GM18498 (cell line): ENCODE data around the gene ABLIM1.

Experiments
- ATAC-seq: cut with Tn5 transposase; IDR thresholded peaks from one replicate; pipeline ENCODE4 v1.9.1; 2021; ENCODE audit warnings: mild to moderate bottlenecking, moderate library complexity; ENCODE audit not compliant: unreplicated experiment

Gene ABLIM1

GRCh38 chr10:114525368-114525949, 132.6 kb downstream of the ABLIM1 start:
- ATAC-seq: no peak

GRCh38 chr10:114523876-114524275, 134.2 kb downstream of the ABLIM1 start:
- no peak for ATAC-seq

DNA sequence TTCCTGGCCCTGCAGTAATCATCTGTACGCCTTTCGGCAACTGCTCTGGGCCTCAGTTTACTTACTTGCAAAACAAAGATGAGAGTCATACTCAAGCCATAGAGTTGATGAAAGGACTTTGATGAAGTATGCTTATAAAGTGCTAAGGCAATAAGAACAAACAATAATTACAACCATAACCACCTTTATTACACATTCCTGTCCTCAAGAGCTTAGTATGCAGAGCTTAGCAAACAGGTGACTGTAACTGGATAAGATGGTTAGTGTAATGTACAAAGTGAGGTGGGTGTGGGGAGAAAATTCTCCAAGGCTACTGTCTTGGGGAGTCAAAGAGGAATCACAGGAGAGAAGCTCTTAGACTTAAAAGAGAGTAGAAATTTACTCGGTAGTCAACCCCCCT, 136.8 kb downstream of the ABLIM1 start:
- no peak for ATAC-seq

DNA sequence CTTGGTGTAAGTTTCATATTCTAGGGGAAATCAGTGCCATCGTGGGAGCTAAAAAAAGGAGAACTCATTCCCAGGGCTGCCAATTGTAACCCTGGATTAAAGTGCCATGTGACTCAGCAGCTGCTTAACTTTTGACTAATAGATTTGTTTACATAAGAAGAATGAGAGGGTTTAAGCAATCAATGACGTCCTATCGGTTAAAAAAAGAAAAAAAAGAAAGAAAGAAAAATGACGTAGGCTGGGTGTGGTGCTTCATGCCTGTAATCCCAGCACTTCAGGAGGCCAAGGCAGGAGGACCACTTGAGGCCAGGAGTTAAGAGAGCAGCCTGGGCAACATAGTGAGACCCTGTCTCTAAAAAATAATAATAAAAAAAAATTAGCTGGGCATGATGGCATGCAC, 137.6 kb downstream of the ABLIM1 start:
- no peak for ATAC-seq

GRCh38 chr10:114519756-114520293, 138.2 kb downstream of the ABLIM1 start:
- no peak for ATAC-seq

GRCh38 chr10:114519306-114519669, 138.8 kb downstream of the ABLIM1 start:
- ATAC-seq: no peak

DNA sequence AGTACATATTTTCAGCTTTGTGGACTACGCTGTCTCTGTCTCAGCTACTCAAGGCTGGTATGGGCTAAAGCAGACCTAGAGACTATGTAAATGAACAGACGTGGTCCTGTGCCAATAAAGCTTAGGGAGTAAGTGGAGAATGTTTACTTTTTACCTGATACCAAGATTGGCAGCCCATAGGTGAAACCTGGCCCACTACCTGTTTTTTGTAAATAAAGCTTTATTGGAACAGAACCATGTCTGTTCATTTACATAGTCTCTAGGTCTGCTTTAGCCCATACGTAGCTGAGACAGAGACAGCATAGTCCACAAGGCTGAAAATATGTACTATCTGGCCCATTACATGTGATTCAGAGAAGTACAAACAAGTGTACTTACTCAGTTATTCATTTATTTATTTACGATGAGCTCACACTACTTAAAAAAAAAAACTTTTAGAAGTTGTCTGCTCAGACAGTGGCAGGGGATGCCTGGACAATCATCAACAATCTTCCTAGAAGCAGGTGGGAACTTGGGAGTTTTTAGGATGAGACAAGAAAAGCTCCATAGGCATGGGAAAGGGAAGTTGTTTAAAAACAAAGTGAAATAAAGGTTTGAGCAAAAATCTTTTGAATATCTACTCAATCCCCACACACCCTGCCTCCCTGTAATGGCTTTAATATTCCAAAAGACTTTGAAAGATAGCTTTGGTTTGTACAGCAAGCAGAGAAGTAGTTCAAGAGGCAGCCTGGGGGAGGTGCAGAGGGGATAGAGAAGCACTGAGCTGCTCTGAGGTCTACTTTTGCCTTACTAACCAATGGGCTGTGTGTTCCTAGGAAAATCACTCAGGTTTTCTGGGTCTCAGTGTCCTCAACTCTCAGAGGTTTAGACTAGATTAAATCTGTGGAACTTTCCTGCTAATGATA, 139.4 kb downstream of the ABLIM1 start:
- no peak for ATAC-seq

DNA sequence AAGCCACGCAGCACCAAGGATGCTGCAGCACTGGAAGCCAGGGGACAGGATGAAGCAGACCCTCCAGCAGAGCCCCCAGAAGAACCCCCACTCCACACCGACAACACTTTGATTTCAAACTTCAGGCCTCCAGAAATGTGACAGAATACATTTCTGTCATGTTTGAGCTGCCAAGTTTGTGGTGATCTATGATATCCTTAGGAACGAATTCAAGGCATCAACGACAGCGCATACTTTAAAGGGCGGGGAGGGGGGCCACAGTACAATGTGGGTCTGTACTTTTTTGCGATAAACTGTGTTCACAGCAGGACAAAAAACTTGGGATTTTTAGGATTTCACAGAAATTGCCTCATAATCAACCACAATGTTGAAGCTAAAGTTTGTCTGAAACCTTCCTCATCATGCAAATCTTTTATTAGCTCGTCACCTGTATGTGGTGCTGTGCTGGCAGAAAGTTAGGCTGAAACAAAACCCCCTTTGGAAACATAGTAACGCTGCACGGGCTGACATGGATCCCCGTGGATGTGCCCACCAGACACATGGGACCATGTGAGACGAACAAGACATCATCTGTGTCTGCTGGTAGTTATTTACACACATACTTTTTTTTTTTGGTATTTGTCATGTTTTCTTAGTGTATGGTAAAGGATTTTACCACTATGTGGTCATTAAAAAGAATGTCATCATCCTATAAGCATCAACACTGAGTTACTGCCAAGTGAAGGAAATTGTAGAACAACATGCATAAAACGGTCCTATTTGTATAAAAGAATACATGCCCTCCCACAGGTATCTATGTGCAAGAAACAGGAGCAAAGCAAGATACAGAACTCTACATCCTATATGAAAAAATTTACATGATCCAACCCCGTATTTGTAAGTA, 140.5 kb downstream of the ABLIM1 start:
- ATAC-seq: no peak

DNA sequence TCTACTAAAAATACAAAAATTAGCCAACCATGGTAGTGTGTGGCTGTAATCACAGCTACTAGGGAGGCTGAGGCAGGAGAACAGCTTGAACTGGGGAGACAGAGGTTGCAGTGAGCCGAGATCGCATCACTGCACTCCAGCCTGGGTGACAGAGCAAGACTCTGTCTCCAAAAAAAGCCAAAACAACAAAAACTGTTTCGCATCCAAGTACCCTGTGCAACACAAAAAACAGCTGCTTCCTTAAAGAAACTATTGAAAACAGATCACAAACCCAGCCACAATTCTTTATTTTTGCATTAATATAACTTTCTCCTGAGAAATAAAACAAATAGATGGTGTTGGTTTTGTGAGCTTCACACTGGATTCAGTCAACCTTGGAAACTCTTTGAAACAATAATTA, 141.7 kb downstream of the ABLIM1 start:
- no peak for ATAC-seq

GRCh38 chr10:114515298-114515914, 142.7 kb downstream of the ABLIM1 start:
- ATAC-seq: no peak

DNA sequence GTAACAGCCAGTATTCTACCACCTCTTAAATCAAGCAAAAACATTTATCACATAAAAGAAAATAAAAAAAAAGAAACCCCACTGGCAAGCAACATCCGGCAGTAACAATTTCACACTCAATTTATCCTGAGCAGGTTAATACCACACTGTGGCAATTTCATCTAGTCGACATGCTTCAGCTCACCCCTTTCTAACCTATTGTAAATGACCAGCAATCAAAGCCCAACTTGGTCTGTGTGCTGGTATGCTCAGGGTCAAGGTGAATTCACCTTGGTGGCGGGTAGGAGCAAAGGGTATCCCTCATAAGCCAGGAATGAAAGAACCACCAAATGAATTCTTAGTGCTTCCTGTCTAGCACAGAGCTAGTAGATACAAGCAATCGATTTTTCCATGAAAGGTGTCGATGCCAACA, 144.7 kb downstream of the ABLIM1 start:
- ATAC-seq: no peak

- no peak for ATAC-seq
Measured at GRCh38 chr10:114511881-114512280, 146.2 kb downstream of the ABLIM1 start.

DNA sequence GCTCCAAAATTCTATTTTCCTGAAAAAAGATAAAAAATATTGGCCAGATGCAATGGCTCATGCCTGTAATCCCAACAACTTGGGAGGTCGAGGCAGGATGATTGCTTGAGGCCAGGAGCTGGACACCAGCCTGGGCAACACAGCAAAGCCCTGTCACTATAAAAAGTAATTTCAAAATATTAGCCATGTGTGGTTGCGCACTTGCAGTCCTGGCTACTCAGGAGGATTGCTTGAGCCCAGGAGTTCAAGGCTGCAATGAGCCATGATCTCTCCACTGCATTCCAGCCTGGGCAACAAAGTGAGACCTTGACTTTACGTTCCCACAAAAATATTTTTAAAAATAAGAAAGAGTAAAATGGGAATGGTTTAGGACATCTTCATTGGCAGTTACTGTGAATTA, 149.7 kb downstream of the ABLIM1 start:
- ATAC-seq: no peak

- ATAC-seq: no peak
Measured at GRCh38 chr10:114507449-114507848, 150.6 kb downstream of the ABLIM1 start.

DNA sequence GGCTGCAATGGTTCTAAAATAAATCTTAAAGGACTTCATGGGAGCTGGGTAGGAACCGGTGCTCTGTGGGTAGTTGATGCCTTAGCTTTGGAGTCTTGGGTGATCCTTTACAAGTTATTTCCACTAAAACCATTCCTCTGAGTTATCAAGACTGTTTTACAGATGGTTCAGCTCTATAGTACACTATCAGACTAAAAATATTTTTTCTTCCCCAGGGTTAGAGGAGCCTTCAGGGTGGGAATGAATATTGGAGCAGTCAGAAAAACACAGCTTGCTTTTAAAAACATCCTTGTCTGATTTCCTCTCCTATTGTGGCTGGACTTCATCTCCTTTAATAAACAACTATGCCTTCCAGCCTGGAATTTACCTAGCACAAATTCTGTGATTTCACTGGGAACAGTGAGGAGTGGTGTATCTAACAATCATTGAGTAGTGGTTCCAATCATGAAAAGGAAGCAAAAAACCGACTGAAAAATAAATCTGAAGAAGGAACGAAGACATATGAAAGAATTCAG, 151.1 kb downstream of the ABLIM1 start:
- no peak for ATAC-seq

DNA sequence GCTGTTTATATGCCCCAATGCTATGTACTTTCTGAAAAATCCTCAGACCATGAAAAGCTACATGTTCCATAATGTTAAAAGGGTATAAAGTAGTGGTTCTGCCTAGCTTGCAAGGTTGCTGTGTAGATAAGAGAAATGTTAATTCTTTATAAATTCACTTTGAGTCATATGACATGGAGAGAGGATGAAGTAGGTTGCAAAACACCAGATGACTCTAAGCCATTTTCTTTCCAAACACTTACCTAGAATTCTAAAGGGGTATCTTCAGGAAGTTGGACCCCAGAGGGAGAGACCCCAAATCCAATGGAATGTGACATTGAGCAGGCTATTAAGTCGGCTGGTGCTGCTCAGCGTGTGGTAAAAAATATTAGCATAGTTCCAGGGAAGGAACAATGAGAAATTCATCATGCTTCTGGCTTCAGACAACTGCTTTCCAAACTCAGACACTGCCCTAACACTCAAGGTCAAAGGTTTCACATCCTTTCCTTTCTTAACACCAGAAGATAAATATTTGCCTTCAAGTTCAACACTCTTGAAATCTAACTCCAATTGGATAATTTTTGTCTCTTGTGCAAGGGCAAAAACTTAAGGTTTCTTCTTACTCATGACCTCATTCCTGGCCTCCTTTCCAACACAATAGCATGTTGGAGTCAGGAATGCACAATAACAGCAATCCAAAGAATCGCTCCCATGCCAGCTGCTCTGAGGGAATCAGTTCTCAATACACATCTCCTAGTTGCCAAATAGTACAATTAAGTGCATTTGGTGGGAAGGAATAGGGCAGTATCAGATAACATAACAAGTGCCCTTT, 153.1 kb downstream of the ABLIM1 start:
- ATAC-seq: no peak

DNA sequence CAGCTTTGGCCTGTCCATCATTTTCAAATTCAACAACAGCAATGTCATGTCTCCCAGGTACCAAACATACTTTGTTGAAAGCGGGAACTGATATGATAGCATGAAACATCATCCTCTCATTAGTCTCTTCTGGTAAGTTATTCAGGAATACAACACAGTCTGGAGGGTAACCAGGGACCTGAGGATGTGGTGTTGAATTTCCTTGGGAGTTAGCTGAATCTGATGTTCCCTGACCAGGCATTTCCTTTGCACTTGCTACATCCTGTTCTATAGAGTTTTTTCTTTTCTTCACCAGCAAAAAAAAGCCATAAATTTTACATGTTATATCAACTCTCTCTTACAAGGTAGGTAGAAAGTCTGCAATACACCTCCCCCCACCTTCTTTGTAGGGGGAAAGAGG, 156.0 kb downstream of the ABLIM1 start:
- ATAC-seq: no peak

GRCh38 chr10:114501650-114502049, 156.4 kb downstream of the ABLIM1 start:
- no peak for ATAC-seq

DNA sequence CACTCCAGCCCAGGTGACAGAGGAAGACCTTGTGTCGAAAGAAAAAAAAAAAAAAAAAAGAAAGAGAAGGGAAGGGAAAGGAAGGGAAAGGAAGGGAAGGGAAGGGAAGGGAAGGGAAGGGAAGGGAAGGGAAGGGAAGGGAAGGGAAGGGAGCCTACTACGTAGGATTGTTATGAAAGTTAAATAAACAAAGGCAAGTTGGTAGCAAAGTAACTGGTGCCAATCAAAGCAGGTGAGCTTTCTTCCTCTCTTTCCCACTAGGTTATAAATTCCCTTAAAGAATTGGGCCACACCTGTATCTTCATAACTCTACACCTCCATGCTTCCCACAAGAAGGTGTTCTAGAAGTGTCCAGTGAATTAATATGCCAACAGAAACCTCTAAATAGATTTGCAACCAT, 157.4 kb downstream of the ABLIM1 start:
- no peak for ATAC-seq
